GM21529 (cell line): ENCODE measurements around the gene MESP1.

Source experiments
- ATAC-seq: cut with Tn5 transposase; IDR thresholded peaks from one replicate; pipeline ENCODE4 v1.9.1; 2021; ENCODE audit not compliant: unreplicated experiment

MESP1 gene

DNA sequence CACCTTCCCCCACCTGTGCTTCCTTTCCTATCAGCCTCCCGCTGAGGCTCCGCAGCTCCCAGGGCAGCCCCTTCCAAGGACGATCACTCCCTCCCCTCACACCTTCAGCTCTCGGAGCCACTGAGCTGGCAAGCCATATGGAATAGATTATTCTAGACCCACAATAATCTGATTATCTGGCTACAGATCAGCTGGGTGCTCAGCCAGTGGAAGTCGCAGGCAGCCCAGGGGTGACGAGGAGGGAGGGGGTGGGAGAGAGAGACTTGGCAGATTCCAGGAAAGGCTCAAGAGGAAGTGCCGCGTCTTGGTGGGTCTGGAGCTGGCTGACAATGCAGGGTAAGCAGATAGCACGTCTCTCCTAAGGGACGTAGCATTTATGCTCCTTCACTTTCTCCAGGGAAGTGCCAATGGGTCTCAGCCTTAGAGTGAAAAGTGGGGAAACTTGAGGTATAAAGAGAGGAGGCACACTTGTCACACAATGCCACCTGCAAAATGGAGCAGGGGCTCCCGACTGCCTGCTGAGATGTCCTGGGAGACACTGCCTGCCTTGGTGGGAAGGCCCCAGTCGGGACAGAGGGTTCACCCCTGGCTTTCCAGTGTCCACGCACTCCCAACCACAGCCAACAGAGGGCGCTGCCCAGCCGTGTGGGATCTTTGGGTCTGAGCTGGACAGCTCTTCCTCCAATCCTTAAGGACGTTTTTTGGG, 9.4 kb upstream of the MESP1 start:
- peak; percentile 74 for ATAC-seq

DNA sequence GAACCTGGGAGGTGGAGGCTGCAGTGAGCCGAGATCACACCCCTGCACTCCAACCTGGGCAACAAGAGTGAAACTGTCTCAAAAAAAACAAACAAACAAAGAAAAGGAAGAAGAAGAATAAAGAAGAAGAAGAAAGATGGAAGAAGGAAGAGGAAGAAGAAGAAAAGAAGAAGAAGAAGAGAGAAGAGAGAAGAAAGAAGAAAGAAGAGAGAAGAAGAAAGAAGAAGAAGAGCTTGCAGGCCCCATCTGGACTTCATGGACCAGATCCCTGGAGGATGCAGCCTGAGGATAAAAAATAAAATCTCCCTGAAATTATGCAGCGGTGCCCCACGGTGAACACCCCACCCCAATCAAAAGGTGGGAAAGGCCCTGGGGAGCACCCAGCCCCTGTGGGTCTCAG, 8.8 kb upstream of the MESP1 start:
- no peak for ATAC-seq

DNA sequence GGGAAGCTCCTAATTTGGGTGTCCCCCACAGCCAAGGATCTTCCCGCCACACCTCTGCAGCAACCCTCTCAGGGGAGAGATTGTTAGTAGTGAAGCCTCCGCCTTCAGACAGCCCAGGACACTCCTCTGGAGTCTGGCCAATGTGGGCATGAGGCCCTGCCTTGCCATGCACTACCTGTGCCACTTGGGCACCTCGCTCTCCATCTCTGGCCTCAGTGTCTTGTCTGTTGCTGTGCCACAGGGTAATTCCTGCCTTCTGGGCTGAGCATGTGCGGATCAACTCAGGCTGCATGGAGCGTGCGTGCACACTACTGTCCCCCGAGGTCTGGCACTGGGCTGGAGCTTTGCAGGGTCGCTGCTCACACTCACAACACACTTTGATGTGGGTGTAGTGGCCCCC, 7.9 kb upstream of the MESP1 start:
- ATAC-seq: no peak

DNA sequence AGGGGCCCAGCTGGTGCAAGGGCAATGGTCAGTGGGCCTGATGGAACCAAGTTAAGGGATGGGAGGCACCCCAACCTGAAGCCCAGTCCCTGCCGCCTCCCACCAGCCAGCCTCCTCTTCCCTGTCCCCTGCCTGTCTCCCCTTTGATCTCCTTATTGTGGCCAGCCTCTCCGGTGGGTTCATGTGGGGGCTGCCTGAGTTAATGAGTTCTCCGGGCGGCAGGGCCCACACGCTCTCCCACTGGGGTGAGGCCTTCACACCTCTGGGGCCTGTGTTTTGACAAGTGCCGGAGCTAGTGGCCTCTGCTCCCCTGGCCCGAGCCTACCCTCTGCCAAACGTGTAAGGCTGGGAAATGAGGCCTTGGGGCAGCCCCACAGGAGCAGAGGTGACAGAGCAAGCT, 7.2 kb upstream of the MESP1 start:
- no peak for ATAC-seq

DNA sequence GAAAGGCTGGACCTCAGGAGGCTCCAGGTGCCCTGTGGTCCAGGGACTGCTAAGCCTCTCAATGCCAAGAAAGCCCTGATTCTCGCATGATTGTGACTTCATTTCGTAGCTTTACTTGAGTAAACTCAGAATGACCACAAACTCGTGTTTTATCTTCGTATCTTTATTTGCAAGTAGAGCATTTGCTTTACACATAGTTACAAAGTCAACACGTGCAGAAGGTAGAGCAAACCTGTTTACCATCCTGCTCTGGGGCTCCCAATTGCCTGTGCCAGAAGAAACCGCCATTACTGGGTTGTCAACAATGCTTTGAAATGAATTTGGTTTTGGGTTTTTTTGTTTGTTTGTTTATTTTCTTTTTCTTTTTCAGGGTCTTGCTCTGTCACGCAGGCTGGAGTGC, 5.8 kb upstream of the MESP1 start:
- no peak for ATAC-seq

DNA sequence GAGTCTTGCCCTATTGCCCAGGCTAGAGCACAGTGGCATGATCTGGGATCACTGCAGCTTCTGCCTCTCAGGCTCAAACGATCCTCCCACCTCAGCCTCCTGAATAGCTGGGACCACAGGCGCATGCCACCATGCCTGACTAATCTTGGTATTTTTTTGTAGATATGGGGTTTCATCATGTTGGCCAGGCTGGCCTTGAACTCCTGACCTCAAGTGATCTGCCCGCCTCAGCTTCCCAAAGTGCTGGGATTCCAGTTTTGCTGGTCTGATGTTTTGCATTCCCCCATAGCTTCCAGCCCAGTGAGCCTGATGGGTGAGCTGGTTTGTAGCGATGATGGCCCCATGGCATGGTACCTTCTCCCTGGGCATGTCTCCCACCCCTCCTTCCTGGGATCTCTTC, 4.7 kb upstream of the MESP1 start:
- no peak for ATAC-seq

DNA sequence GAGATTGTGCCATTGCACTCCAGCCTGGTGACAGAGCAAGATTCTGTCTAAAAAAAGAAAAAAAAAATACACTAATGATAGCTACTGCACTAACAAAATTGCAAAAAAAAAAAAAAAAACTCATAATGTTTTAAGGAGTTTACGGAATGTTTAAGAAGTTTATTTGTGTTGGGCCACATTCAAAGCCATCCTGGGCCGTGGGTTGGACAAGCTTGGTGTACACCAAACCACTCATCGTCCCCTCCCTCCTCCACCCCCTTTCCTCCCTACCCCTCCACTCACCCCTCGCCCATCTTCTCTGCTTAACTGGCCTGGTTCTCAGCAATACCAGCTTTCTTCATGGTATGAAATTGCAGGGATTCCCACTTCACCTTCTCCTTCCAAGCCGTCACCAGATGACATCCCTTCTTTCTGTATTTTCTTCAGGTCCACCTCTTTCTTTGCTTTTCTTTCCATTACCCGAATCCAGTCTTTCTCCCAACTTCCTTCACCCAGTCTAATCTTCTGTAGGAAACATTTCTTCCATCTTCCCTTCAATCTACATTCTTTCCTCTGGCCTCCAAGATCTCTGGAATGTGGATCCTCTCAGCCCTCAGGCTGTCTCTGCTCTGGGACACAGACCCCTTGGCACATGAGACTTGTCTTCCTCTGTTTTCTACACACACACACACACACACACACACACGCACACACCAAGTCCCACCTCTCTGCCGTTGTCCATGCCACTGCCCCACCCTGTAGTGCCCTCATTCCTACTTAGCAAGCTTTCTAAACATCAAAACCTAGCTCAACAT, 3.5 kb upstream of the MESP1 start:
- ATAC-seq: no peak

DNA sequence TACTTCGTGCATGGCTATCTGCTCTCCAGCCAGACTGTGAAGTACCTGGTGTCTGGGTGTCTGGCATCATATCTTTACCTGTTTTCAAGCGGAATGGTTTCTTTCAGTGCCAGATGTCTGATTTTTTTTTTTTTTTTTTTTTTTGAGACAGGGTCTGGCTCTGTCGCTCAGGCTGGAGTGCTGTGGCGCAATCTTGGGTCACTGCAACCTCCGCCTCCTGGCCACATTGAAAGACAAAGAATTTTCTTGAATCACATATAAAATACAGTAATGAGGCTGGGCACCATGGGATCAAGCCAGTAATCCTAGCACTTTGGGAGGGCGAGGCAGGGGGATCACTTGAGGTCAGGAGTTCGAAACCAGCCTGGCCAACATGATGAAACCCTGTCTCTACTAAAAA, 2.8 kb upstream of the MESP1 start:
- no peak for ATAC-seq

DNA sequence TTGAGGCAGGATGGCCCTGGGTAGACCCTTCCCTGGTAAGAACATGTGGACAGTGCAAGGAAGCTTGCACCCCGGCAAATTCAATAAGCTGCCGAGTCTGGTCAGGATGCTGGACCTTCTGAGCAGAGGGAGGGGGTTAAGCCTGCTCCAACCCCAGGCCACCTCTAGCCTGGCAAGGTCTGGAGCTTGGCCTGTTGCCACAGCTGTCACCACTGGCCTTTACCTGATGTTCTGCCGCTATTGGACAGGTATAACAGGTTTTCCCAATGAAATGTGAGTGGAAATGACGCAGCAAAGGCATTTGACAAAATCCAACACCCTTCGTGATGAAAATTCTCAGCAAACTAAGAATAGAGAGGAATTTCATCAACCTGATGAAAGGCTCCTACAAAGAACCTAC, 699 bp upstream of the MESP1 start:
- ATAC-seq: no peak

DNA sequence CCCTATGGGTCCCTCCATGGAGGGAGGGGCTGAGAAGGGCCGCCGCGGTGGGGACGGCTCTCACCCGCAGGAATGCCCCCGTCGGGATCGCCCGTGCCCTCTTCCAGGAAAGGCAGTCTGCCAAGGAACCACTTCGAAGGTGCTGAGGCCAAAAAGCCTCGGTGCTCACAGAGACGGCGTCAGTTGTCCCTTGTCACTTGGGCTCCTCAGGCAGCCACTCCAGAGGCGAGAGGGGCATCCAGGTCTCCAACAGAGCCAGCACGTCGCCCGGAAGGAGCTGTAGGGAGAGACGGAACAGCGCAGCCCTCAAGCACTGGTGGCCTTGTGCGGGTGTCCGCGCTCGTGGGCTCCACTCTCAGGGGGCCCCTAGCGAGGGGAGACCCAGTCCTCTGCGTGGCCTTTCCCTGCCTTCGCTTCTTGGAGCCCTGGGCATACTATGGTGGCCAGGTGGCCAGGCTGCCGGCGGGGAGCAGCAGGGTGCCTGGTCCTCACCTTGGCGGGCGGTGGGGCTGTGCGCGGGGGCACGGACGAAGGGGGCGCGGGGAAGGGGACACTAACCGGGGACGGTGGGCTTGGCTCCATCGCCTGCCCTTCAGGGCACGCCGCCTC, 994 bp downstream of the MESP1 start:
- peak; percentile 13 for ATAC-seq

DNA sequence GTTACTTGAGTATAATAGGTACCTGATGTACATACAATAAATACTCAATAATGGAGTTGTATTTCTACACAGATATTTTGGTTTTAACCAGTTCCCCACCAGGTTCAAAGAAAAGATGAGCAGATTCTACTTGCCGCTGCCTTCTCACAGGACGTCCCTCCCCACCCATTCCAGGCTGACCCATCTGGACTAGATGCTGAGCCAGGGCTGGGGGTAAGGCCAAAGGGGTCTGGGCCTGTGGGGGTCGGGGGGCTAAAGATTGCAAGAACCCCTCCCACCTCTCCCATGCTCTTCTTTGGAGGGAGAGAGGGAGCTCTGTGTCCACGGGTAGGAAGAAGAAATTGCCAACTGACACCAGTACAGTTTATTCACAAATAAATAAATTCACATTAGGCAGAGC, 1.5 kb downstream of the MESP1 start:
- ATAC-seq: no peak

DNA sequence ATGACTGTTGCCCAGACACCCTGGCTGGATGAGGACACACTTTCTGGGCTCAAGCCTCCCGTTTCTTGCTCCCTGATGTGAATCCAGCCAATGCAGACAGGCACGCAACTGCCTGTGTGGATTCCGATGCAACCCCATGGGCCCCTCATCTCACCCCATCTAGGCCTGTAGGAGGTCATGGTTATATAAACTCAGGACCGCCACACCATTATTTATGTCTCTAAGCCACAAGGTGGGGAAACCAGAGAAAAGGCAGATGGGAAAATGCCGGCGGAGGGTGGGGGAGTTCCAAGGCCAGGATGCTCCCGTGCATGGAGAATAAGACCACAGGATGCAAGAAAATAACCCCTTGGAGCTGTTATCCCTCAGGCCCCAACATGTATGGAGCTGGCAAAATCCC, 2.0 kb downstream of the MESP1 start:
- no peak for ATAC-seq

DNA sequence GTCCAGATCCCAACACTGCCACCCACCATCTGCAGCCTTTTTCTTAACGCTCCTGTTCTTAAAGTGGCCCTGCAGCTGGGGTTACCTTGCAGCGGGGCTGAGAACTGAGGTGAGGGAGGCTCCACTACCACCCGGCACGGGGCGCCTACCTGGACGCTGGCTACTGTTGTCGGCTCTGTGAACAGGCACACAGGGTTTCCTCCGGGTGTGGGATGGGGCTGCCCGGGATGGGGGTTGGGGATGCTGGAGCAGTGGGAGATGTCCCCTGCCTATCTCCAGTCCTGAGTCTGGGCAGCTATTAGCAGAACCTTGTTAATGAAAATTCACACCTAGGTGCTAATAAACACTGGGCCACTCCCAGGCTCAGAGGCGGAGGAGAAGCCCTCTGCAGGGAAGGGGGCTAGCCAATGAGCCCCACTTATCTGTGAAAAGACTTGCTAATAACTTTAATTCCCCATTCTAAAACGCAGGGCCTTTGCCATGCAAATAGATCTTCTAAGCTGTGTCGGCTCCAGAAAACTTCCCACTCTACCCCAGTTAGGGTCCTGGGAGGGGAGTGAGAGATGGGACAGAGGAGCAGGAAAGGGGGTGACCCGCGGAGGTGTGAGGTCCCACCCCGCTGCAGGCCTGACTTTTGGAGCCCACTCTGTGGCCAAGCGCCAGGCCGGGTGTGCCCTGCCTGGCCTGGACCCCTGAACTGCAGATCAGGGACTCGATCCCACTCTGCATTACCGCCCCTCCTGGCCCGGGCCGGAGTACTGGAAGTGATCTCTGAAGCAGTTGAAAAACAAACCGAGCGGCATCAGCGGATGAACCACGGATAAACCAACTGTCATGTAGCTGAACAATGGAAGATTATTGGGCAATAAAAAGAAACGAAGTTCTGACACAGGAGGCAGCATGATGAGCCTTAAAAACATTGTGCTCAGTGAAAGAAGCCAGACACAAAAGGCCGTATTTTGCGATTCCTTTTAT, 3.1 kb downstream of the MESP1 start:
- no peak for ATAC-seq

DNA sequence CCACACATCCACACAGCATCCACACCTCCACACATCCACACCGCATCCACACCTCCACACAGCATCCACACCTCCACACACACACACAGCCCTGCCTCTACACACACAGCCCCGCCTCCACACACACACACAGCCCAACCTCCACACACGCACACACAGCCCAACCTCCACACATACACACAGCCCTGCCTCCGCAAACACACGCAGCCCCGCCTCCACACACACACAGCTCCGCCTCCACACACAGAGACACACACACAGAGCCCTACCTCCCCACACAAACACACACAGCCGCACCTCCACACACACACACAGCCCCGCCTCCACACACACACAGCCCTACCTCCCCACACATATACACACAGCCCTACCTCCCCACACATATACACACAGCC, 4.7 kb downstream of the MESP1 start:
- no peak for ATAC-seq

DNA sequence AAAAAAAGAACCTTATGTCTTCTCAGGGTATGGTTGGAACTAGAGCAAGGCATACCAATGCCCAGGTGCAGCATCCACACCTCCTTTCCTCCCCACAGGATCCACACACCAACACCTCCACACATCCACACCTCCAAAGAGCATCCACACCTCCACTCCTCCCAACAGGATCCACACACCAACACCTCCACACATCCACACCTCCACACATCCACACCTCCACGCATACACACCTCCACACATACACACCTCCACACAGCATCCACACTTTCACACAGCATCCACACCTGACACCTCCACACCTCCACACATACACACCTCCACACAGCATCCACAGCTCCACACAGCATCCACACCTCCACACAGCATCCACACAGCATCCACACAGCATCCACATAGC, 5.3 kb downstream of the MESP1 start:
- no peak for ATAC-seq

DNA sequence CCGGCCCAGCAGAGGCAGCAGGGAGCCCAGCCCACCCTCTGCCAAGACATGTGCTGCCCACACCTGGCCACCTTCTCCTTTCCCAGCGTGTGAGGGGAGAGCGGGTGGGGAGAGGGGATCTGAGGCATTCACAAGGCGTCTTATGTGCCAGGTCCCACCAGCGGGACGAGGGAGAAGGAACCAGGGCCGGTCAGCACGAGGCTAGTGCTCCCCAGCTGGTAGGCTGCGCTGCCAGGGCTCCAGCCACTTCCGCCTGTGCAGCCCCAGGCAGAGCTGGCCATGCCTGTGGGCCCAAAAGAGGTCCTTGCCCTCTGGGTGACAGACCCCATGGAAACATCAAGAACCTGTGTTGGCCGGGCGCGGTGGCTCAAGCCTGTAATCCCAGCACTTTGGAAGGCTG, 5.9 kb downstream of the MESP1 start:
- no peak for ATAC-seq

DNA sequence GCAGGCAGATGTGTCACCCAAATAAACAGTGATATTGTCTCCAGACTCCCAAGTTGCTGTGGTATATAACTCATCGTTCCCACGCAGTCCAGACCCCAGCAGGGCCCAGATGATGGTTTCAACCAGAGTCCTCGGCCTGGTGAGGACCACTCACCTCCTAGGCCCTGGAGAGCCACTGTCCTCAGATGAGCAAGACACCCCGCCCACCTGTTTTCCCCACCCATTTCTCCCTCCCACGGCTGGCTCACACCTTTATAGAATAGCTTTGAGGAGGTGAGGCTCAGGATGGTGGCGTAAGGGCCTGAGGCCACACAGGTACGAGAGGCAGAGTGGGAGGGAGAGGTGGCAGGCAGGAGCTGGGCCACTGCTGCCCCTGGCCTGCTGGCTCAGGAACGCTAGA, 7.5 kb downstream of the MESP1 start:
- no peak for ATAC-seq

DNA sequence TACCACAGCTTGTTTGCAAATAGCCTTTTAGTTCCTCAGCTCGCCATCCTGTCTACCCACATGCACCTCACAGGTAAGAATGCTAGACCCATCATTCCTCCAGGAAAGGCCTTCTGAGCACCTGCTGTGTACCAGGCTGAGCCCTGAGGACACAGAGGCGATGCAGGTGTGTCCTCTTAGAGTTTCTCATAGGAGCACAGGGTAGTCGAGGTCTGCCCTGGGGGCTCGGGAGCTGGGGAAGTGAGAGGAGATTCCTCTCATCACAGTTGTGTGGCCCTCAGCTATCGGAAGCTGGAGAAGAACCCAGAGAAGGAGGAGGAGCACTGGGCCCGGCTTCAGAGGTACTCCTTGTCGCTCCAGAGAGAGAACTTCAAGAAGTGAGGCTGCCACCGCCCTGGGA, 8.0 kb downstream of the MESP1 start:
- ATAC-seq: no peak

DNA sequence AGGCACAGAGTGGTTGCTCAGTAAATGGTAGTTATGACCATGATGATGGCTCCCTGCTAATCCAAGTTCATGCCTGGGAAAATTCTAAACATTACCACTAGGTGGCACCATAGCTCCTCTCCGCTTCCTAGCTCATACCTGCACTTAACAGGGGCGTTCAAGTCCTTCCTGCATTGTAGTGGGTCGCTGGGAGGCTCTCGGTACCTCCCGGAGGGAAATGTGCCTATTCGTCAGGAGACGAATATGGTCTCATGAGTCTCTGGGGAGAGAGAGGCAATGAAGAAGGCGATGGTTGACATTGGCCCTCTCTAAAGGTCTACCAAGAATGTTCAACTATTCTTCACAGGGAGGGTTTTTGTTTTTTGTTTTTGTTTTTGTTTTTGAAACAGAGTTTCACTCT, 10.9 kb downstream of the MESP1 start:
- peak; percentile 93 for ATAC-seq

DNA sequence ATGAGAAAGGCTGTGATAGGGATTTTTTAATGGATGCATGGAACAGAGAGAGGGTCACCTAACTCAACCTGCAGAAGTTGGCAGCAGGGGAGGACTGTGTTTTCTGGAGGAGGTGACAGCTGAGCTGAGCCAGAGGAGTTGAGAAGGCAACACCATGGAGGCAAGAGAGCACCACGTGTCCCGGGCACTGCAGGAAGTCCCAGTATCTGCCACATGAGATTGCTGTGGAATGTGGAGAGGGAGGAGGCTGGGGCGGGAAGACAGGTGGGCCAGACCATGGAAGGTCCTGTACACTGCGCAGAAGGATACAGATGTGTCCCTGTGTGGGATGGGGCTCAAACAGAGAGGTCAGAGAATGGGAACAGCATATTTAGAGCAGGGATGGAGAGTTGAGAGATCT, 15.3 kb downstream of the MESP1 start:
- ATAC-seq: no peak

DNA sequence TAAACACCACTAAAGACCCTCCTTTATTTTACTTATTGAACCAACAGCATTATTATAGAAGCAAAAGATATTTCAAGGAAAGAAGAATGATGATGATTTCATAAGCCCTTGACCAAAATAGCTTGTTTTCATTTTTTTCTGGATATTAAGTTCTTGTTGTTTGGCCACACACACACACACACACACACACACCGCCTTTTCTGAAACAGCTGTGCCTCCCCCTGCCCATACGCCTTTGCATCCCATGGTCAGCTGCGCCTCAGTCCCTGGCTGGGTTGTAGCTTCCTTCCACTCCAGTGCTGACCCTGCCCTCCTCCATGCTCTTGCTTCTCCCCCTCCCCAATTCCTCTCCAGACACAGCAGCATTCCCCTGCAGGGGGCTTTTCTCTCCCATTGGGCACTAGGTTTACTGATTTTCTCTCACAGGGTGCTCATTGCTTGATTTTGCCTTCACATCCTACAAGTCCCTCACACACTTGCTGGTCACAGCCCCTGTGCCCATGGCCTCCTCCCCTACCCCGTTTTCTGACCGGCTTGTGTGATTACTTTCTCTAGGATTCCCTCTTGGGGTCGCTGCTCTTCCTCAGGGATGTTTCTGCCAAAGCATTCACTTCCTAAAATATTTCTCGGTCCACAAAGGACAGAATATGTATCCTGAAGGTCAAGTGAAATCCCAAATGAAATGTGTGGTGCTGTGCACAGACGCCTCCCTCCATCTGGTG, 18.4 kb downstream of the MESP1 start:
- no peak for ATAC-seq
